ENCODE results near the gene SIPA1L3. TPM values are rescaled to one million over a fixed set of nuclear protein-coding genes. Genes with fewer than 3 reads are reported as not detected.

The SIPA1L3 gene
- total RNA-seq, 2 experiments from 2014 or later: 15.5 to 17.7 TPM

DNA sequence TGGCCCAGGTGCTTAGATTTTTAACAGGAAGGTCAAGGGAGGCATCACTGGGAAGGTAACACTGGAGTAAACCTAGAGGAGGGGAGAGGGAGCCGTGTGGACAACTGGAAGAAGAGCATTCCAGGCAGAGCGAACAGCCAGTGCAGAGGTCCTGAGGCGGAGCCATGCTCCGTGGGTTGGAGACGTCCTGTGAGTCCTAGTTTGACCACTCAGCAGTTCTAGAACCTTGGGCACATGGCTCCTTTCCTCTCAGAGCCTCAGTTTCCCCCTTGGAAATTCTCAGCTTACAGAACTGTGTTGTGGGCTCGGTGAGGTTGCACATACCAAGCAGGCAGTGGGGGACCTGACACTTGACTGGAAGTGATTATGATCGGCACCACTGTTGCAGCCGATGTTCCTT, 186.1 kb downstream of the SIPA1L3 start:
- Histone ChIP-seq H3K9me3 (ENCODE audit: control insufficient read depth in 1 of 2, insufficient read depth in 1 of 2, low read length in 2 of 2) (no peaks in the 10 kb centered on the region), H3K4me1 (ENCODE audit: insufficient read depth, low read length) (no peaks in the 10 kb centered on the region), H3K27me3 (ENCODE audit: control insufficient read depth in 1 of 2, insufficient read depth in 2 of 2, low read length in 2 of 2) (no peaks in the 10 kb centered on the region), H3K4me3 (ENCODE audit: low read length) (no peak overlapping the region), H3K36me3 (ENCODE audit: insufficient read depth, low read length) (peaks cover 15% of the 10 kb centered on the region), H3K27ac (ENCODE audit: low read depth in 1 of 2, low read length in 2 of 2) (no peak overlapping the region)
- DNase-seq: no peak
- Mint-ChIP-seq H3K4me3 (no peak overlapping the region), H3K36me3 (ENCODE audit: low read depth) (peaks cover 44% of the 10 kb centered on the region), H3K27me3 (no peaks in the 10 kb centered on the region), H3K9me3 (no peaks in the 10 kb centered on the region), H3K27ac (no peak overlapping the region), H3K4me1 (ENCODE audit: low read depth) (peaks cover 8% of the 10 kb centered on the region)
- intact Hi-C loops (cut with DNase I, micrococcal nuclease): no loop called here
- ChIA-PET POLR2A (no interaction called here), CTCF (no interaction called here)
- TF ChIP-seq, protein P1, sequence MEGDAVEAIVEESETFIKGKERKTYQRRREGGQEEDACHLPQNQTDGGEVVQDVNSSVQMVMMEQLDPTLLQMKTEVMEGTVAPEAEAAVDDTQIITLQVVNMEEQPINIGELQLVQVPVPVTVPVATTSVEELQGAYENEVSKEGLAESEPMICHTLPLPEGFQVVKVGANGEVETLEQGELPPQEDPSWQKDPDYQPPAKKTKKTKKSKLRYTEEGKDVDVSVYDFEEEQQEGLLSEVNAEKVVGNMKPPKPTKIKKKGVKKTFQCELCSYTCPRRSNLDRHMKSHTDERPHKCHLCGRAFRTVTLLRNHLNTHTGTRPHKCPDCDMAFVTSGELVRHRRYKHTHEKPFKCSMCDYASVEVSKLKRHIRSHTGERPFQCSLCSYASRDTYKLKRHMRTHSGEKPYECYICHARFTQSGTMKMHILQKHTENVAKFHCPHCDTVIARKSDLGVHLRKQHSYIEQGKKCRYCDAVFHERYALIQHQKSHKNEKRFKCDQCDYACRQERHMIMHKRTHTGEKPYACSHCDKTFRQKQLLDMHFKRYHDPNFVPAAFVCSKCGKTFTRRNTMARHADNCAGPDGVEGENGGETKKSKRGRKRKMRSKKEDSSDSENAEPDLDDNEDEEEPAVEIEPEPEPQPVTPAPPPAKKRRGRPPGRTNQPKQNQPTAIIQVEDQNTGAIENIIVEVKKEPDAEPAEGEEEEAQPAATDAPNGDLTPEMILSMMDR (IDR thresholded peaks at IDR 0.05): no peak
- no peak for ATAC-seq (ENCODE audit: poor library complexity)

DNA sequence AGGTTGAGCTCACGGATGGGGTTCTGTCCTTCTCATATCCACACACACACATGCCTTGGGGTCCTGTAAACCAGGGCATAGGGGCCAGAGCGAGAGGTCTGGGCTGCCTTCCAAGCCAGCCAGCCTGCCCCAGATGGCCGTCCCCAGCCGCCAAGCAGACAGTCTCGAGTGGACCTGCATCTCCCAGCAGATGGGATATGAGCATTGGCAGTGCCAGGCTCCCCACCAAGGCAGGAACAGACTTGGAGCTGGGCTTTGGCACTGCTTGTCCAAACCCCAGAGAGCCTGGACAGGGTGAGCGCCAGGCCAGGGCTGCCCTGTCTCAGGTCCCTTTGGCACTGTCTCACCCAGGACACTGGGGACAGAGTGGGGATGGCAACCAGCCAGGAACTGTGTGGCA, 186.6 kb downstream of the SIPA1L3 start:
- Mint-ChIP-seq H3K36me3 (ENCODE audit: low read depth) (peaks cover 40% of the 10 kb centered on the region), H3K9me3 (no peaks in the 10 kb centered on the region), H3K4me1 (ENCODE audit: low read depth) (peaks cover 8% of the 10 kb centered on the region), H3K27me3 (no peaks in the 10 kb centered on the region), H3K4me3 (no peak overlapping the region), H3K27ac (no peak overlapping the region)
- Histone ChIP-seq H3K4me1 (ENCODE audit: insufficient read depth, low read length) (no peaks in the 10 kb centered on the region), H3K27me3 (ENCODE audit: control insufficient read depth in 1 of 2, insufficient read depth in 2 of 2, low read length in 2 of 2) (no peaks in the 10 kb centered on the region), H3K36me3 (ENCODE audit: insufficient read depth, low read length) (peaks cover 12% of the 10 kb centered on the region), H3K4me3 (ENCODE audit: low read length) (no peak overlapping the region), H3K9me3 (ENCODE audit: control insufficient read depth in 1 of 2, insufficient read depth in 1 of 2, low read length in 2 of 2) (no peaks in the 10 kb centered on the region), H3K27ac (ENCODE audit: low read depth in 1 of 2, low read length in 2 of 2) (no peak overlapping the region)
- TF ChIP-seq, protein P1 (IDR thresholded peaks at IDR 0.05): no peak
- POLR2A ChIA-PET: no interaction called here
- ATAC-seq (ENCODE audit: poor library complexity) (no peak), DNase-seq (no peak)
- CTCF ChIA-PET: no interaction called here
- intact Hi-C loops (cut with DNase I, micrococcal nuclease): no loop called here

DNA sequence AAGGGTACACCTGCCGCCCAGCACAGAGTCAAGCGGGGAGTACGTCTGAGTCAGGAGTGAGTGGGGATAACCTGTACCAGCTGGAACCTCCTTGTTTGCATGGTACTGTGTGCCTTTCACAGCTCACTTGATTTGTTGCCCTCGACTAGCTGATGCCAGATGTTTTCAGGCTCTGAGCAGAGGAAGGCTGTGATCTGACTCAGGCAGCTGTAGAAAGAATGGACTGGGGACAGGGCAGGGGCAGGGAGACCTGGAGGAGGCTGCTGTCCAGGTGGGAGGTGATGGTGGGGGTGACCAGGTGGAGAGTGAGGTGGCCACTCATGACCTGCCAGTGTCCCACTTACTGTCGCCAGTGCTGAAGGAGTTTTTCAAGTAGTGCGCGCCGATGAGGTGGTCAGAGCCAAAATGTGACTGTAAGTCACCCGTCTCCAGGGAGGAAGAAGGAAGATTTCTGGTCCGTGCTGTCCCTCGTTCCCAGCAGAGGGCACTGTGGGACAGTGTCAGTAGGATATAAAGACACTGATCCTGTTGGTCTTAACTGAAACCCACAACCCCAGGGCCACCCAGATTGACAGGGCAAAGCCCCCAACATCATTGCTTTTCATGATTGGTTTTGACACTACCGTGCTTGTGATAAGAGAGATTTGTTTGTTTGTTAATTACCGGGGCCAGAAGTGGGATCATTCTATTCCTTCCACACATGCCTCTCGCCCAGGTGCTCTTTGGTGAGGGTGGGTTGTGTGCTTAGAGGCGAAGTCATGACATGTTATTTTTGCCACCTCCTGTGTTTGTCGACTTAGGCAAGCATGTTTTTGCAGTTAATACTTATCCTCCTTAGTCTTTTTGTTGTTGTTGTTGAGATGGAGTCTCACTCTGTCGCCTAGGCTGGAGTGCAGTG, 188.7 kb downstream of the SIPA1L3 start:
- Histone ChIP-seq H3K36me3 (ENCODE audit: insufficient read depth, low read length) (peaks cover 13% of the 10 kb centered on the region), H3K27me3 (ENCODE audit: control insufficient read depth in 1 of 2, insufficient read depth in 2 of 2, low read length in 2 of 2) (no peaks in the 10 kb centered on the region), H3K4me3 (ENCODE audit: low read length) (no peak overlapping the region), H3K9me3 (ENCODE audit: control insufficient read depth in 1 of 2, insufficient read depth in 1 of 2, low read length in 2 of 2) (peaks cover 0 to 11% of the 10 kb centered on the region in 2 experiments), H3K27ac (ENCODE audit: low read depth in 1 of 2, low read length in 2 of 2) (no peak overlapping the region), H3K4me1 (ENCODE audit: insufficient read depth, low read length) (no peaks in the 10 kb centered on the region)
- TF ChIP-seq, protein P1 (IDR thresholded peaks at IDR 0.05): peak; percentile 75
- ATAC-seq (ENCODE audit: poor library complexity) (peak; percentile 51), DNase-seq (peak; percentile 24 to 73 (median 46))
- no peaks in the 10 kb centered on the region for H3K27me3 Mint-ChIP-seq
- no peak overlapping the region for H3K4me3 Mint-ChIP-seq
- H3K9me3 Mint-ChIP-seq: no peaks in the 10 kb centered on the region
- CTCF ChIA-PET: interaction anchor here (1.4 kb wide), 1 partner anchor 189 kb away, joined by 4 read pairs; the partner anchor contains the start of genes SIPA1L3 and WDR87
- intact Hi-C loops (cut with DNase I, micrococcal nuclease): loop anchor here (1.0 to 5.0 kb wide), 3 partner anchors 193 to 240 kb away; partner anchors contain the start of gene CATSPERG (in 1 of the 2)
- no peak overlapping the region for H3K27ac Mint-ChIP-seq
- H3K4me1 Mint-ChIP-seq (ENCODE audit: low read depth): peaks cover 8% of the 10 kb centered on the region
- peaks cover 47% of the 10 kb centered on the region for H3K36me3 Mint-ChIP-seq (ENCODE audit: low read depth)
- POLR2A ChIA-PET: no interaction called here
